Limb (tissue), 2 donors: ENCODE data around the gene SYNE3.

ENCODE experiments used
- DNase-seq, 2 donors: peaks; one replicate each; pipeline ENCODE4 v3.0.0-alpha.2; 2016; ENCODE audit errors: extremely low spot score in 2 of 2

SYNE3 gene

DNA sequence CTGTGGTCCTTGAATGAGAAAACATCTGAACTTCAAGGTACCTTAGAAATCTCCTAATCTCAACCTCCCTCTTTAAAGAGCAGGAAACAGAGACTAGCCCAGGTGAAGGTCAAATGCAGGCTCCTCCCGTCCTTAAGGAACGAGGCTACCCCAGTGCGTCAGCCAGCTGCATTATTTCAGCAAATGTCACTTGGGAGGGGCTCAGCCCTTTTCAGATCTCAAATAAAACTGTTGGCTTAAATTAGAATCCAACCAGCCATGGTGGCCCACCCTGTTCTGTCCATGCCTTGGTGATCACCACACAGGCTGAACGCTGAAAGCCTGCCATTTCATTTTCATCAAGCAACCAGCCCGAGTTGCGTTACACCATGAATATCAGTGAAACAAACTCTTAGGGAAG is 7.0 kb downstream of the SYNE3 start:
- DNase-seq, result no peak

DNA sequence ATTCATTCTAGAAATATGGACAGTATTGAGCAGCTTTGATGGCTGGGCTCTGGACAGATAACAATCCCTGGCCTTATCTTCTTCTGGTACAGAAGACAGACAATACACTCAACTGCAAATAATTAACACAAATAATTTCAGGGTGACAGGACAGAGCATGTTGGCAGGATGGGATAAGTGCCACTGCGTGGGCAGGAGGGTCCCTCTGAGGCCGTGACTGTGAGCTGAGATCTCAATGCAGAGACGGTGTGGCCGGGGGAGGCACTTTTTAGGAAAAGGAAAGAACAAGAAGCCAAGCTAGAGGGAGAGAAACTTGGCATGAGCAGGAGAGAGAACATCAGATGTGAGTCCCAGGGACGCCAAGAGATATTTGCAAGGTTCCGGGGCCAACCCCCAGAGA is 8.1 kb downstream of the SYNE3 start:
- no peak for DNase-seq

DNA sequence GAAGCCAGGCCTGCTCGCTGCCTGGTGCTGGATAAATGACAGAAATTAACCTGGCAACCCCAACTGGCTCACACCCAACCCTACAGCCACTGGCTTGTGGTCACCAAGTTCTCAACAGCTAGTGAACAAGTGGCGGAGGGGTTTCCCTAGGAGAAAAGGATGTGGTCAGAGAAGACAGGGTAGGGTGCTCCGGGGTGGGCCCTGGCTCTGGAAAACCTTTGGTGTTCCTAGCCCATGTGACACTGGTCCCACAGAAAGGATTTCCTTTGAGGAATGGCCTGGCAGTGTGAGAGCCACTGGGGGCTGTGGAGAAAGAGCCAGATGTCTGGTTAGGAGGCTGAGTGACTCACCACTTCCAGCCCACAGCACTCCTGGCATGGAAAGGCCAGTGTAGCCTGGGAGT is 8.7 kb downstream of the SYNE3 start:
- DNase-seq, result no peak

DNA sequence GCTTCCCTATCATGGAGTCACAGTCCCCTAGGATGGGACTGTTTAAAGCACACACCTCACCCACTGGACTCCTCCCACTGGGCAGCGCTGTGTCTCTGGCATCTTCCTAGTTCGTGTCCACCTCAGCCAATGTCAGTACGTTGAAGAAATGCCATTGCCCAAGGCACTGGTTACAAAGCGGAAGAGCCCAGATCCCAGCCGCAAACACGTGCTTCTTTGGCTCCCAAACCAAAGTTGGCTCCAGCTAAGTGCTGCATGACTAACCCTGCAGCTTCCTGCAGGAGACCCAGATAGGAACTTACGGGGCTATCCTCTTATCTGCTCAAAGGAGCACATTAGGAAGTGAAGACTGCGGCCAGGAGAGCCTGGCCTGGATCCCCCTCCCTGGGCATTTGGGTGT is 9.3 kb downstream of the SYNE3 start:
- no peak for DNase-seq

DNA sequence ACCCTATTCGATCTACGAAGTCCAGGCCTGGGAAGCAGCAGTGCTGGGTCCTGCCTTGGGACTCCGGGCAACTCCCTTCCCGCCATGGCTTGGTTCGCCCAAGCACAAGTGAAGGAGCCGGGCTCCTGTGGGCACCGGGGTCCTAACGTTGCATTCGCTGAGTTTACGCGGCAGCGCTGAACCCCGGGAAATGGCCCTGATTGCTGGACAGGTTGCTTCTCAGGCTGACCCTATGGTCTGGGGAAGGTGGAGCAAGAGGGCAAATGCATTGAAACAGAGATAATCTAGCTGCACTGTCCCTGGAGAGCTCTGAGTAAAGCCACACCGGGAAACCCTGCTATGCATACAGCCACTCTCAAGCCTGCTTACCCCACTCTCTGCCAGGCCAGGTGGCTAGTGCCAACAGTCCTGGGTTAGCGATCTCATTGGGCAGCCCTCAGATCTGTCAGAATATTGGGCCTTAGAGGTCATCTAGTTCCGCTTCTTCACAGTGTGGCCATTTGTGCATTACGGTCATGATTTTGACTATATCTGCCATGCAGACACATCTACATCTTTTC is 11.3 kb downstream of the SYNE3 start:
- no peak for DNase-seq

DNA sequence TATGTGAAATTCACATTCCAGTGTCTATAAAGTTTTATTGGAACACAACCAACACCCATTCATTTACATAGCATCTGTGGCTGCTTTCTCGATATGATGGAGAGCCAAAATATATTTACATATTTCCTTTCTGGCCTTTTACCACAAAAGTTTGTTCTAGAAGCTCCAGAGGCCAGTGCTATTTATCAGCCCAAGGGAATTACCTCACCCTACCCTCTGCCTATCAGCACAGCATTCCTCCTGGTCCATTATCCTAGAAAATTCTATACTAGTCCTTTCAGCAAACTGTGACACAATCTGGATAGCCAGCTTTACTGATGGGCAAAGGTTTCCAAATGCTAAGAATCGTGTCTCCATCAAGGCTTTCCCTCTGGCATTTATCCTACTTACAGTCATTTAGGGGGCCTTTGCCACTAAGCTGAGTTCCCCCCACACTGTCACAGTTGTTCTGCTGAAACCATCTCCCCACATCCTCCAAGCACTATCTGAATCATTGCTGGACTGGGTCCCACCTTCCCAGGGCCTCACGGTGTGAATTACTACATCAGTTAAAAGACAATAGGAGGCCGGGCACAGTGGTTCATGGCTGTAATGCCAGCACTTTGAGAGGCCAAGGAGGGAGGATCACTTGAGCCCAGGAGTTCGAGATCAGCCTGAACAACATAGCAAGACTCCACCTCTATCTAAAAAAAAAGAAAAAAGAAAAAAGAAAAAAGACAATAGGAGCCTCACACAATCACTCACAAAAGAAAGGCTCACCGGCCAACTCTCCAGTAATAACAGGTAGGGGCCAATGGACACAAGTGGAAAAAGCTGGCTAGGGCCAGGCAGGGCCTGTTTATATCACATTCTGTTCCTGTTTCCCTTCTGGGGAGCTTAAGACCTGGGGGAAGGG is 12.1 kb downstream of the SYNE3 start:
- DNase-seq, result no peak

DNA sequence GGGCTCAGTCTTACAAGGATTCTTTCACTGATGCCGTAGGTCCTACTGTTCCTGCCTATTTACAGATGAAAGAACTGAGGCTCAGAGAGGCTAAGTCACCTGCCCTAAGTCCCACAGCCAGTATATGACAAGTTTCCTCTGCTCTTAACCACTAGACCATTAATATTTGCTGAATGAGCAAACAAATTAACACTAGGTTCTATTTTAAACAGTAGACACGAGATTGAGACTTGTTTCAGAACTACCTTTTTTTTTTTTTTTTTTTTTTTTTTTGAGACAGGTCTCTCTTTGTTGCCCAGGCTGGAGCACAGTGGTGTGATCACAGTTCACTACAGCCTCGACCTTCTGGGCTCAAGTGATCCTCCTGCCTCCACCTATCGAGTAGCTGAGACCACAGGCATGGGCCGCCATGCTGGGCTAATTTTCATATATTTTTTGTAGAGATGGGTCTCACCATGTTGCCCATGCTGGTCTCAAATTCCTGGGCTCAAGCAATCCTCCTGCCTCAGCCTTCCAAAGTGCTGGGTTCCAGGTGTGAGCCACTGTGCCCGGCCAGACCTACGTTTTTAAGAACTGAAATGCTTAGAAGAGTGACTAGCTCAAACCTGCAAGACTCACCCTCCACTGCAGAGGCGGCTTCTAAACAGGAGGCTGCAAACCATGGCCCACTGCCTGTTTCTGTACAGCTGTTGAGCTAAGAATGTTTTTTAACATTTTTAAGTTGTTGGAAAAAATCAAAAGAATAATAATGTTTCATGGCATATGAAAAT is 12.9 kb downstream of the SYNE3 start:
- no peak for DNase-seq

DNA sequence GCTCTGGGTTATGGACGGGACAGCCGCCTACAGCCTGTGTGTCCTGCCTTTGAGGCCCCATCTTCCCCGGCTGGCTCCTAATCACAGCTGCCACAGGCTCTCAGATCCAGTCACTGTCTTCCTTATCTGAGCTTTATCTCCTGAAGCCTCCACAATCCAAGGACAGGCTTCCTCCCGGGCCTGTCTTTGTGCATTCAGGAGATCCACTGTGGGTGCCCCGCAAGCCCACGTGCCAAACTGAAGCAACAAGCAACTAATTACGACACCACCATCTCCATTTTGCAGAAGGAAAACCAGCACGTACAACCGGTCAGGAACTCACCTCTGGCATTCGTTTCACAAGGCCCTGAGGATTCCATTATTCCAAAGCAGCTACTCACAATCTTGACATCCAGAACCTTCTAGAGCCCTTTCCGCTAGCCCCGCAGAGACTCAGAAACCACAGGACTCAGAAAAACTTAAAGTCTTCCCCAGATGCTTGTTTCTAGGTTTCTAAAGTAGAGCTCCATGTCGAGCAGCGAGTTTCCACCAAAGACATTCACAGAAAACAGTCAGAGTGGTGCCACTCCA is 14.0 kb downstream of the SYNE3 start:
- DNase-seq, result no peak

DNA sequence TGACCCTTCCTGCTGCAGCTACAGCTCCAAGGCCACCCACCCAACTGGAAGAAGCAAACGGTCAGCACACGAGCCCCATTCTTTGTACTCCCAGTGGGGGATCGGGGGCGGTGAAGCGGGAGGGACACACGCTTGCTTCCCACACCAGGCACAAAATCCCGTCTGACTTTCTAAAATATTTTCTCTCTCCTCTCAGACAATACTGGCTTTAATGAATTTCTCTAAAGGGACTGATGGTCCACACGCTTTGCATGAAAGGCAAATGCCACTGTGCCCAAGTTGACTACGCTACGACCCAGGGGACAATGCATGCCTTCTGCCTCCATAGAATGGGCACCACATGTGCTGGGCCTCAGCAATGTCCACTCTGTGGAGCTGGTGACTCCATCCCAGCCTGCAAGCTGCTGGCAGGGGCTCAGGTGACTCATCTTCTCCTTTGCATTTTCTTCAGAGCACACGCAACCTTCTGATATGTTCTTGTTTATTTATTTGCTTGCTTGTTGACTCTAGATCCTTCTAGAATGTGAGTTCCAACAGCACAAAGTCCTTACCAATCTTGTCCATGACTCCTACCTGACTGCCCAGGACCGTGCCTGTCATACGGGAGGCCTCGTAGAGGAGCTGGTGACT is 15.6 kb downstream of the SYNE3 start:
- DNase-seq, result no peak

DNA sequence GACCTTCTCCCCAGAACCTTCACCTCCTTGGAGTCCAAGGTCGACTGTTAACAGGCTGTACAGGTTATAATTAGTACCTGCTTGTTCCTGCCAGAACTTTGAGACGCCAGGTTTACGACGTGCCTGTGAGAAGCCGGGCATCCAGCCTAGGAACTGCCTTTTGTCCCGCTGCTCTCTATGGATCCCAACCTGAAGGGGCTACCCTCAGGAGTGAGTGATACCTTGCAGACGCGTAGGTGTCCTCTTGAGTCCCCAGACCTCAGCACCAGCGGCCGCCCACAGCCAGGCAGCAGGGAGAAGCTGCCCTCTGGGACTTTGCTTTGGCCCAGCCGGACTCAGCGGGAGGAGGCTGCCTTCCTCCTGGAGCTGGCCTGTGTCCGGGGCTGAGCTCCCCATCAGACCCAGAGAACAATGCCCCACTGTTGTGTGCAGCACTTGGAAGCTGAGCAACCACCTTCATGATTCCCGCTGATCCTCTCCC is 16.2 kb downstream of the SYNE3 start:
- DNase-seq, result no peak

DNA sequence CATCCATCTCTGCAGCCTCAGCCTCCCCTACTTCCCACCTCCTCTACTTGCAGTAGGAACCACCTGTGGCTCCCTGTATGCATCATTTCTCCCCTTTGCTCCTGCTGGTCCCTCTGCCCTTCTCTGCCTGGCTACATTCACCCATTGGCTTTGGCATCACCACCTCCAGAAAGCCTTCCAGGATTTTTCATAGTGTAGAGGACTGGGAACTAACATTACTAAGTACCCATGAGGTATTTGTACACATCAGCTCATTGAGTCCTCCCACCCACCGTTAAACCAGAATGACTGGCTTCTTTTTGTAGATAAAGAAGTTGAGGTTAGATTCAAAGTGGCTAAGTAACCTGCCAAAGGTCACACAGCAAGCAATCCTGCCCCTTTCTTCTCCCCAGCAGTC is 17.1 kb downstream of the SYNE3 start:
- DNase-seq, result no peak

DNA sequence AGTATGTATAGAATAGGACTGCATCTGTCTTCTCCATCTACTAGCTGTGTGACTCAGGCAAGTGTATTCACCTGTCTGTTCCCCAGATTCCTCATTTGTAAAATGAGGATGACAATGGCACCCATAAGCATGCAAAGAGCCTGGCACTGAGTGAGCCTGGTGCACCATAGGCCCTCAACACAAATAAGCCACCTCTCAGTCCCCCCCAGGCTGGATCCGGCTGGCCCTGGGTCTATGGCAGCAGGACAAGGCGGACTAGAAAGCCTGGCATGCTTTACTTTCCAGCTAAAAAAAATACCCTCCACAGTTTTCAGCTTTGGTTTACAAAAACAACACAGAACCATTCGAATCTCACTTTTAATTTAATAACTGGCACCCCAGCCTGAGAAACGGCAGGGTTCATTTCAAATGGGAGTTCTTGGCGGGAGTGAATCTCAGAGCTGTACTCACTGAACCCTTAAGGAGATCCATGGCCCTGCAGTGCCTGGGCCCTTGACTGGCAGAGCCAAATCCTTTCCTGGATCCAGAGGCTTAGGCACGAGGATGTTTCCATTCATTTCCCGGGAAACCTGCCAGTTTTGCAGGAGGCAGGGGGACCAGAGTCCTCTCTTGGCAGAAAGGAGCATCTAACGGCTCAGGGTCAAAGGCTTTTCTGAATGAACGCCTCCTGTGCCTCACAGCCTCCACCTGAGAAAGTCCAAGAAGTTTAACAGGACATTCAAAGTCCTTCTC is 17.7 kb downstream of the SYNE3 start:
- DNase-seq, result no peak

DNA sequence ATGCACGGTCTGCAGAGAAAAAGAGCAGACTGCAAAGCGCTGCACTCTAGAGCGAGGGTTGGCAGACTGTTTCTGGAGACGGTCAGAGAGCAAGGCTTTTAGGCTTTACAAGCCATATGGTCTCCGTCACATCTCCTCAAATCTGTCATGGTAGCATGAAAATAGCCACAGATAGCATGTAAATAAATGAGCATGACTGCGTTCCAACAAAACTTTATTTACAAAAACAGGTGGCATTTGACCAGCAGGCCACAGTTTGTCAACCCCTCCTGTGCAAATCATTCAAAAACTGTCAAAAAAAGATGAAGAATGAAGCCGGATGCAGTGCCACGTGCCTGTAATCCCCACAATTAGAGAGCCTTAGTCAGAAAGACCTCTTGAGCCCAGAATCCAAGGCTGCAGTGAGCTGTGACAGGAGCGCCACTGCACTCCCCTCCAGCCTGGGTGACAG is 18.9 kb downstream of the SYNE3 start:
- no peak for DNase-seq

DNA sequence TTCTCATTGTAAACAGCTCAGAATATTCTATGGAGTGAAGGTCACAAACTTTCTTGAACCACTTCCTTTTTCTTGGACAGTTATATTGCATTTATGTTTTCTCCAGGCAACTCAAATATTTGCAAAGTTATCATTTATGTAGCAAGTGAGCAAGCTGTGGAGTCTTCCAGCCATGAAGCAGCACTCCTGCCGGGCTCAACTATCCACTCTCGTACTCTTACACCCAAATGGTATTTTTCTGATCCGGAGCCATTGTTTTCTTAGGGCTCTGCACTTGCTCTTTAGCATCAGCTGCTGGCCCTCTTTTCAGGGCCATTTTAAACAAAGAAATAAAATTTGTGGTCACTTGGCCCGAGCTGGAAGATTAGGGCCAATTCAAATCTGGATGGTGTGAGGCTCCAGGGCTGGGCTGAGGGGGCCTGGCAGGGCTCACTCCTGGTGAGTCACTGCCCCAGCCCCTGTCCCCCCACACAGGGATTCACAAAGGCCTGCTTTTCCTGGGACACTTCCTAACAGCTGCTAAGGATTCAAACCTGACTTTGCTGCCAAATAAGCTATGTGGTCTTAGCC is 19.7 kb downstream of the SYNE3 start:
- peak in 1 of 2 donors; percentile 64 for DNase-seq

DNA sequence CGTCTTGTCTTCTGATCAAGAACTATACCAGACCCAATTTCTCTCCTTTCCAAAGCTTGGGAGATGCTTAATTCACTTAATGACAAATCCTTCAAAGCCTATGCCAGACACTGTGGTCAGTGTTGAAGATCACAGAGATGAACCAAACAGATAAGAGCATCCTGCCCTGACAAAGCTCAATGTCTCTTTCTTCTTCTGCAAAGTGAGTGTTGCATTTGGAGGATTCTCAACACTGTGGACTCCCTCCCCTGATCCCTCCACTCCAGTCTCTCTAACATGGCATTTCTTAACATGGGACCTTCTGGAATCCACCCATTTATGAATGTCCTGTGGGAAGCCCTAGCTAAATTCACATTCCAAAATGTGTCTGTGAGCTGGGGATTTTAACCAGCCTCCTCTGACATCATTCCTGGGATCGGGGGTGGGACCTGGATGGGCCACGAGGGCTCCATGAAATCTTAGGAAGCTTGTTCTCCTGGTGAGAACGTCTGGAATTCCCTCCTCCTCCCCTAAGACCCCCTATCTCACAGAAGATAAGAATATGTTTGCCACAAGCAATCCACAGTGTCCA is 20.3 kb downstream of the SYNE3 start:
- no peak for DNase-seq

DNA sequence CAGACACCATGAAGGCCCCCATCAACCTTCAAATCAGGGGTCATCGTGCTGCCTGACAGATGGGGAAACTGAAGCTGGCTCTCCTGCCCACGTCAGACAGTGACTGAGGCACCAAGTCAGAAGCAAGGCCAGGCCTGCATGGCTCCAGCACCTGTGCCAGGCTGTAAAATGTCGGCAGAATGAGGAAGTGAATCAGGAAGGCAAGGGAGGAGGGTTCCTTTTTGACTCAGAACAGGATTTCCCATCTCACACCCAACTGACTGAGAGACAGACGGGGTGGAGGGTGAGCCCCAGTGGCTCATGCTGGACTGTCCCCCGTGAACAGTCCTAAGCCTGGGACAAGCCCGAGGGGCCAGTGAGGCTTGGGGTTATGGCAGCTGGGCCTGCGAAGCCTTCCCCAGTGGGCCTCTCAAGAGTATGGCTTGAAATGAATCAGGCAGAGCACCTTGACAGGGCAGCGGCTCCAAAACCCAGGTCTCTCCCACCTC is 20.9 kb downstream of the SYNE3 start:
- DNase-seq, result no peak

DNA sequence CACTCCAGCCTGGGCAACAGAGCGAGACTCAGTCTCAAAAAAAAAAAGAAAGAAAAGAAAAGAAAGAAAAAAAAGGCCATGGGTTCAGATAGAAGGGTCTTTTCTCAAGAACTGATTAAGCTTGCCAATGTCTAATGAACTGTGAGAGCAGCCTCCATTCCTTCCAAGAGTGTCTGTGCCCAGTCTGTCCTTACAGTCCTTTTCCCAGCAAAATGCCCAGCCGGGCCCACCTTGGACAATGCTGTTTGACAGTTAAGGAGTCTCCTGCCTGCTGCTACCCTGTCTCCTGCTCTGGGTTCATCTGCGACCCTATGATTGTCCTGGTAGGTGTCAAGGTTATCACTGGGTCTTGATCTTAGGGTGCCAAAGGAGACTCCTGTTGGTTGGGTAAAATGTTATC is 21.4 kb downstream of the SYNE3 start:
- DNase-seq, result no peak

DNA sequence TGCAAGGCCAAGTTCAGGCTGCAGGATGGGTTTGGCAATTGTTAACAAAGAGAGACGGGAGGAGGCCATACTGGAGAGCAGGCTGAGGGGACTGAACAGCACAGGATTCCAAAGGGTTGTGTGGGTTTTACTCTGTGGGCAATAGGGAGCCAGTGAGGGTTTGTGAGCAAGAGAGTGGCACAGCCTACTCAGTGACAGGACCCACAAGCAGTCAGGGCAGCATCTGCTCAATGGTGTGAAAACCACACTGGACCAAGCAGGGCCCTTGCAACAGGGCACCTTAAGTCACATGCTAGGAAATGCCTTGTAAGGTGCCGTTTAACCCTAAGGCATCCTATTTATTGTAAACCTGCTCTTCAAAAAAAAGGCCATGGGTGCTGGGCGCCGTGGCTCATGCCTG is 22.0 kb downstream of the SYNE3 start:
- no peak for DNase-seq

DNA sequence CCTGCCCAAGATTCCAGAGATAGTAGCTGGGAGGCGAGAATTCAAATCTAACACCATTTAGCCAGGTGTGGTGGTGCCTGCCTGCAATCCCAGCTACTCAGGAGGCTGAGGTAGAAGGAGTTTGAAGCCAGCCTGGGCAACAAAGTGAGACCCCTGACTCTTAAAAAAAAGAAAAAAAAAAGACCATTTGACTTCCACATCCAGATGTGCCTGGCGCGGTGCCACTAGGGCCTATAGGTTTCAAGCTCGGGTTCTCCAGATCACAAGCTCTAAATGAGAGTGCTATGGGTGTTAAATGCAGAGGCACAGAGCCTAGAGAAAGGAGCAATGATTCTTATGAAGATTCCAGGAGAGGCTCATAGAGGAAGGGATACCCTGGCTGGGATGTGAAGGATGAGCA is 22.5 kb downstream of the SYNE3 start:
- no peak for DNase-seq

DNA sequence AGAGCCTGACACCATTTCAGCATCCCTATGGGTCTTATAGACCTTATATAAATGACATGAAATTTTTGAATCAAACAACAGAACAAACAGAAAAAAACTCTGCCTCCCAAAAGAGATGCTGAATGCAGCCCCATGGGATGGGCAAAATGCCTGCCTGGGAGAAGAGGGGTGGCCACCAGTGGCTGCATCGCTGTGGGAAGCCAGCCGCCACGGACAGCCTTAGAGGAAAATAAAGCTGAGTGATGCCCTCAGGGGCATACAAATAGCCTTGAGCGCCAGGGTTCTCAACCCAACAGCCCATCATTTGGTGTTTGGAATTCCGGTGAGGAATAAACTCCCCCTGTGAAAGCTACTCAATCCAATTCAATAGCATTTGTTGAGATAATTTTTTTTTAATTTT is 22.9 kb downstream of the SYNE3 start:
- no peak for DNase-seq
